HG02763 (cell line): ENCODE data around the gene IDNK.
A peak's percentile ranks its signal among the peaks of the same experiment; 100 is the strongest.

Experiments used
- ATAC-seq: cut with Tn5 transposase; IDR thresholded peaks from one replicate; pipeline ENCODE4 v1.9.1; 2021; ENCODE audit warnings: mild to moderate bottlenecking, moderate library complexity; ENCODE audit not compliant: unreplicated experiment

IDNK gene

DNA sequence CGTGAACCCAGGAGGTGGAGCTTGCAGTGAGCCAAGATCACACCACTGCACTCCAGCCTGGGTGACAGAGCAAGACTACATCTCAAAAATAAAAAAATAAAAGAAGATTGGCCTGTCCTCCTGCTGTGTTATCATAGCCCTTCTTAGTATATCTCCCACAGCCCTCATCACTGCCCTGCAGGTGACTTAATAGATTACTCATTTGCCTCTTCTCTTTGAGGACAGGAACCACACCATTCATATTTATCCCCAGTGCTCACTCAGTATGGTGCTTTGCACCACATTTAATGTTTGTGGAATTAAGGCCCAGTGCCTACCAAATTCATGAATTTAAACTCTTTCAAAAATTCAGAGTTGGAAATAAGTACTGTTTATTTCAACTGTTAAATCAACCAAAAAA is 10.3 kb downstream of the IDNK start:
- no peak for ATAC-seq

DNA sequence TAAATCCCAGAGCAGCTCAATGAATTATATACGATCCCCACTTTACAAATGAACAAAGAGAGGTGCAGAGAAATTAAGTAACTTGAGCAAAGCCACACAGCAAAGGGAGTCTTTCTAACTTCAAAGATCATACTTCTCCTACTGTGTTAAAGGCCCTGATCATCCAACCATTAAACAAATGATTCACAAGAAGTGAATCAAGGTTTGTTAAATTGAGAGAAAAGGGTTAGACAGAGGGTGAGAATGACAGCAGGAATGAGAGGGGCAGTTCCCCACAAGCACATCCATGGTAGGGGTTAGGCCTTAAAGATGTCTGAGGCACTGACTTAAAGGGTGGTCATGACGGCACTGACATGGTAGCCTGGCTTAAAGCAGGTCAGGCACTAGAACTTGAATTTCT is 10.7 kb downstream of the IDNK start:
- ATAC-seq, result no peak

DNA sequence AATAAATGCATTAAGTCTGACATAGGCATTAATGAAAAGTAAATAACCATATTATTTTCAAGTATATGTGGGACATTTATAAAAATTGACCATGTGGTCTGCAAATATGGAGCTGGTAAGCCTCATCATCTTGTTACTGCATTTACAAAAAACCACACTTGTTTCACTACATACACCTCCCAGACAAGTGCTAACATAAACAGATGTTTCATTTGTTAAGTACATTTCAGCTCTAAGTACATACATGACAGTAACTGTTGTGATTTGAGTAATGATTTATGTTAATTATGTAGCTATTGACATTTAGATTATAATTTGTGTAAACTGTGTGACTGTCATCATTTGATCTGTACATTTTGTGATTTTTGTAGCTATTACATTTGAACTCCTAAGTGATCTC is 13.9 kb downstream of the IDNK start:
- no peak for ATAC-seq

DNA sequence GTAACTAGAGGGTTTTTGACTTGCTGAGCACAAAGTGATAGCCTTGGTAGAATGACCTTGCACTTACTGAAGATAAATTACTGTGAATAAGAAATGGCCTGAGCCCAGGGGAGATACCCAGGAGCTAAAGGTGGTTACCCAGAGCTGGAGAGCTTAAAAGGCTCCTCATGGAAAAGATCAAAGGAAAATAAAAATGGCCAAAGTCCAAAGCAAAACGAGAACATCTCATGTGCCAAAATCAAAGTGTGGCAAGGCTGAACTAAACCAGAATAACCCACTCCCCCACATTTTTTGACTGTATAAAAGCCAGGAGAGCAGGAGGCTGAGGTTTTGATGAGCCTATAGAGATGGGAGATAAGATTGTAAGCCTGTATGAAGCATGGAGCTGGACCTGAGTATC is 14.4 kb downstream of the IDNK start:
- no peak for ATAC-seq

DNA sequence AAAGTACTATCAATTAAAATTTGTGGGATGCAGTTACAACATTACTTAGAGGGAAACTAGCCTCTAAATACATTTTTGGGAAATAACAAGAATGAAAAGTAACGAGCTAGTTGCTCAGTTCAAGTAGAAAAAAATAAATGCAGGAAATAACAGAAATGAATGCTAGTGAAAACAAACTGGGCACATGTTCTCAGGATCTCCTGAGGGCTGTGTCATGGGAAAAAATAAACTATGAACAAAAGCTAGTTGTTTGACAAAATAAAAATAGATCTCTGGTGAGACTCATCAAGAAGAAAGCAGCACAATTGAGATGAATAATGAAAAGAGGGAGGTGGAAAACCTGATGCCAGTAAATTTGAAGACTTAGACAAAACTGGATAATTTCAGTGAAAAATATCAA is 16.3 kb downstream of the IDNK start:
- no peak for ATAC-seq

DNA sequence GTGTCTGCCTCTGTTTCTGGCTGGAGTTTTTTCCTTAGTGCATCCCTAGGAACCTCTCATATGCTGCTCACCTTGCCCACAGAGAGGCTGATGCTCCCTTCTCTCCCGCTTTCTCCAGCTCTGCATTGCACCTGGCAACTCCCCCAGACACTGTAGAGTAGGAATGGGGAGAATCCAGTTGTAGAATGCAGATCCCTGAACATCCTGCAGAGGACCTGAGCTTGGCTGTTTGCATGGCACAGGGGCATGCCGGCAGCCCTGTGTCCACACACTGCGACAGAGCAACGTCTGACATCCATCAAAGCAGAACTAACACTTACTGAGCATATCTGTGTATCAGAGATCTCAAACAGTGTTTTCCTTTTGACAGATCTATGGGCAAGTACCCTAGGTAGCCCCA is 19.9 kb downstream of the IDNK start:
- no peak for ATAC-seq

DNA sequence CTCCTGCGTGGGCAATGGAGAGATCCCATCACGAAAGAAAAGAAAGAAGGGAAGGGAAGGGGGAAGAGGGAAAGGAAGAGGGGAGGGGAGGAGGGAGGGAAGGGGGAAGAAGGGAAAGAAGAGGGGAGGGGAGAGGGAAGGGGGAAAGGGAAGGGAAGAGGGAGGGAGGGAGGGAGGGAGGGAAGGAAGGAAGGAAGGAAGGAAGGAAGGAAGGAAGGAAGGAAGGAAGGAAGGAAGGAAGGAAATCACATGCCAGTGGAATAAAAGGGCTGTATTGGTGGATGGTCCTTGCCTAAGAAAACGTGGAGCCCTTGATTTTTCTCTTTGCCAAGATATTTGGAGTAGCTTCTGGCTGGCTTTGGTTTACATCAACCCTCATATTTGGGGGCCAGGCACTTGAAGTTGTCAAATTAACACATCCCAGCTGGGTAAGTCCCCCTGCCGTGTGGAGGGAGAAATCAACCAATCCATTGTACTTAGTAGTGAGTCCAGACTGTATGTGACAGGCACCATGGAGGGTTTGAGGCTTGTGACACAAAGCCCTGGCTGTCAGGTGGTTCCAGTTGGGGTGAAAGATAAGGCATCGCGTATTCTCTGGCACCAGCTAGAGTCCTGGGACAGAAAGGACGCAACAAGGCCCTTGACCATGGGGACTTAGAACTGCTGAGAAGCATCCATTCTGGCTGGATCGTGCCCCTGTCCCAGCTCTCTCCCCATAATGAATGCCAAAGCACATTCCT is 23.7 kb downstream of the IDNK start:
- ATAC-seq, result no peak

DNA sequence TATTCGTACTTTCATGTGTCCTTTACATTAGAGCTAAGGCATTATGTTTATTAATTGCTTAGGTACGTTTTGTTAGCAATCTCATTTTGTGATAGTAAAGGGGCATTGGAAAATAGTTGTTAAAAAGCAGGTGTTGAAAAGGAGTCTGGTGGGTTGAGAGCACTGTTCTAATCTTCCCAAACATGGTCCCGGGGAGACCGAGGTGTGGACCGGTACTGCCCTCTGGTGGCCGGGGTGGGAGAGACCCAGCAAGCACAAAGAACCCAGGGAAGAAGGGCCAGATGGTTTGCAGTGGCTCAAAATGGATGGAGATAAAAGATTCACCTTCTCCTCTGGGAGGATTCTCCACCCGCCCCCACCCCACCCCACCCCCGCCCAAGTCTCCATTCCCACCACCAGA is 26.1 kb downstream of the IDNK start:
- no peak for ATAC-seq

DNA sequence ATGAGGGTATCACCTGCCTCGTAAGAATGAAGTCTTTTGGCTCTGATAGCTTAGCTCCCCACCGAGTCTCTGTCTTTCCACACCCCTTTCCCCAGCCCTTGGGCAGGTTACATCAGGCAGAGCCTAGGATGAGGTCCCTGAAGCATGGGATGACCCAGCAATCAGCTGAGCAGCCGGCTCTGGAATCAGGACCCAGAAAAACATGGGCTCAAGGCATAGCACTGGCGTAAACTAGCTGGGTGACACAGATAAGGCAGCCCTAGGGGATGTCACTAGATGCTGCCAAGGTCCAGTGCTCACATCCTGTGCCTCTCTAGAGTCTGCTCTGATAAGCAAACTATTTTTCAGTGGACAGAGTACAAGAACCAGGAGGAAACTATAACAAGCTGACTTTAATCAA is 26.6 kb downstream of the IDNK start:
- ATAC-seq, result no peak

DNA sequence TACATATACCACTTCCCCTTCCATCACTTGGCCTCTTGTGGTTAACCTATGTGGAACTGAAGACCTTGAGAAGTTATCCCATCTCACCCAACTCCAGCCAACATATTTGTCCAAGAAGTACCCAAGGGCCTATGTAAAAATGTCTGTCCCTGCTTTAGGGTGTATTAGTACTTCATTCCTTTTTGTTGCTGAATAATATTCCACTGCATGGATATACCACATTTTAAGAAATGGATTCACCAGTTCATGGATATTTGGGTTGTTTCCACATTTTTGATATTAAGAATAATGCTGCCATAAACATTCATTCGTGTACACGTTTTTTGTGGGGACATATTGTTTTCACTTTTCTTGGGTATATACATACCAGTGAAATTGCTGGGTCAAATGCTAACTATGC is 28.6 kb downstream of the IDNK start:
- no peak for ATAC-seq

DNA sequence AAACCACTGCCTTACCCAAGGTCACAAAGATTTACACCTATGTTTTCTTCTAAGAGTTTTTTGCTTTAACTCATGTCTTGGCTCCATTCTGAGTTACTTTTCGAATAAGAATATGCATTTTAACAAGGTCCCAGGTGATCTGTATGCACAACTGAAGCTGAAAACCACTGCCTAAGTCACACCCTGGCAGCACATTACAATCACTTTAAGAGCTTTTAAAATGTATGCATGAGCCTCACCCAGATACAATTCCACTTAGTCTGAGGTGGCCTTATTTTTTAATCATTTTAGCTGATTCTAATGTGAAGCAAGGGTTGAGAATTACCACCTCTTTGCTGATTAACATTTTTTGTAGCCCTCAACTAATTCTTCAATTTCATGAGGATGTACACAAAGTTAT is 29.5 kb downstream of the IDNK start:
- ATAC-seq, result no peak

DNA sequence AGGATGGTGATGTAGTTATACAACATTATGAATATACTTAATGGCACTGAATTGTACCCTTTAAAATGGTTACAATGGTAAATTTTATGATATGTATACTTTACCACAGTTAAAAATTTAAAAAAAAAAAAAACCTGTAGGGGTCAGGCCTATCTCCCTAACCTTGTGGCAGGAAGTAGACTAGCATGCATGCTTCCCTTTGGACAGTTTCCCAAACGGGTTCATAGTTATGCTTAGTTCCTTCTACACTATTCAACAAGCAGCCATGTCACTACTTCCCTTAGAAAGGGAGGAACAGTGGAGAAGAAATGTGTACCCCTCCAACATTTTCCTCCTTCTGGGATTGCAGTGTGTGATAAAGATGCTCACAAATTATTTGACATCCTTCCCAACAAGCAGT is 32.5 kb downstream of the IDNK start:
- ATAC-seq, result no peak

DNA sequence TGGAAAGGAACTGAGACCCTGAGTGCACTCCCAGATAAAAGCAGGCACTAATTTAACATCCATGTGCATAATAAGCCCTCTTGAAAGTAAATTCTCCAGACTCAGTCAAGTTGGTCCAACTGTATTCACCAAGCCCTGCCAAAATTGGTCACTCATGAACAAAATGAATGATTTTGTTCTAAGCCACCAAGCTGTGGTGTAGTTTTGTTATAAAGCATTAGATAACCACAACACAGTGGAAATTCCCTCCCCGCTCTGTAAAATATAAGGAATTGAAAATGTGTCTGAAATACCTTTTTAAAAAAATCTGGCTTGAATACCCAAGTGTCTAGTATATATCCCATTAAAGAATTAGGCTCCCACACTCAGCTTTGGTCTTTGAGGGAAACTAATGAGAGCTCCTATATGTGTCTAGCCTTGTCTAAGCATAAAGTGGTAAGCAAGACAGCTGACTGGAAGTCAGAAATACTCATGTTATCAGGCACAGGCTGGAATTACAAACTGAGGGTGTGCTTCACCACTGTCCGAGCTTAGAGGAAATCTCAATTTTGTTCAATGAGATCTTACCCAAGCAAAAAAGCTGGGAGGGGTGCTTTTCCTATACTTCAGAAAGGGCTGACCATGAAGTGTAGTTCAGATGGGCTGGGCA is 33.2 kb downstream of the IDNK start:
- ATAC-seq, result peak; percentile 48

DNA sequence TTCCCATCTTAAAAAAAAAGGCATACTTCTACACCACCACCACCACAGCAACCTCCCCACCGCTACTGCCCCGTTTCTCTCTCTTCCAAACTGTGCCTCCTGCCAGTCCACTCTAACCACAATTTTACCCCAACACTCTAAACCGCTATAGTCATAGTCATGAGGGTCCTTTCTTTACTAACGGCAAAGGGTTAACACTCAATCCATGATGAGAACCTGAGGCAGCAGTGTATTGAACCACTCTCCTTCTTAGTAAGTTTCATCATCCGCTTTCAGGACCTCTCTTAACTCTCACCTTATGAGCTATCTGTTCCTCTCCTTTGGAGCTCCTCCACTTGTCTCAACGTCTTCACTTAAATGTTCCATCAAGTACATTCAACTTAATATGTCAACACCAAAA is 34.0 kb downstream of the IDNK start:
- no peak for ATAC-seq

DNA sequence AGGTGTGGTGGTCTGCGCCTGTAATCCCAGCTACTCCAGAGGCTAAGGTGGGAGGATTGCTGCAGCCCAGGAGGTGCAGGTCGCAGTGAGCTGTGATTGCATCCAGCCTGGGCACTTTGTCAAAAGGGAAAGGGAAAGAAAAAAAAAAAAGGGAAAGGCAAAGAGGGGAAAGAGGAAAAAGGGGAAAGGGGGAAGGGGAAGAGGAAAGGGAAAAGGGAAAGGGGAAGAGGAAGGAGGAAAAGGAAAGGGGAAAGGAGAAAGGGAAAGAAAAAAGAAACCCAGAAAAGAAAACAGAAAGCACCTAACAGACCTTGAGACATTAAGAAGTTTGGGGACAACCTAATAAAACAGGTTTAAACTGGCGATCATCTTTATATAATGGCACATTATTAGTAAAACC is 40.0 kb downstream of the IDNK start:
- ATAC-seq, result no peak

DNA sequence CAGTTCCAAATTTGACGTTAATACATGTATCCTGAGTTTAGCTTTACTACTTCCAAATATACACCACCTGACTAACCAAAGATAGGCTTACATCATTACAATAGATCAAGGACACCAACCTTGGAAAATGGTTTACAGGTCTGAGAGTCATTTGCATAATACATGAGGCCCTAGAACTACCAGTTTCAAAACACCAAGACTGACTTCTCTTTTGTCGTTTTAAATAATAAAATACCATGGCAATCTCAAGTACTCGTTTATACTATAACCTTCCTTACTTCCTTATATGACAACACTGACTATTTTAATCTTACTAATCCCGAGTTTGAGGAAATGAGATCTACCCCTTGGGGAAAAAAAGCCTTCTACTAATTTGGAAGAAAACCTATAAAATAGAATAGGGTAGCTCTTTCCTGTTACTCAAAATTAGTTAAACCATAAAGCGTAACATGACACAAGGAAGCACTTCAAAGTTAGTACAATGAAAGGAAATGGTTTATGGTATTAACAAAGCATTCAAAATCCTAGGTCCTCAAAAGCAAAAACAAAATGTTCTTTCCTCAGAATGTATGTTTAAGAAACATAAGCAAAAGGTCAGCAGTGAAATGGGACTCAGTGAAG is 42.7 kb downstream of the IDNK start:
- peak; percentile 71 for ATAC-seq

DNA sequence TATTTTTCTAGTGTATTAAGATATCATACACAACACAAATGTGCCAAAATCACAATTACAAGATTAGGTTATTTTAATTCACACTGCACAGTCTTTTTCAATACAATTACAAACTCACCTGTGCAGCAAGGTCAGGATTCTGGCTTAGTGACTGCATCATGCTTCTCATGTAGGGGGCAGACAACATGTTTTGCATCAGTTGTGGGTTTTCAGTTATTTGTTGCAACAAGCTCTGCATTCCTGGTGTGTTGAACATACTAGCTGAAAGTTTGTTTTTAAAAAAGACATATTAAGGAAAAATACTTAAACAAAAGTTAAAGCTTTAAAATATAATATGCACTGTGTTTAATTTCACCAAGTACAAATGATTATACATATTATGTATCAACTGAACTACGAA is 46.1 kb downstream of the IDNK start:
- ATAC-seq, result no peak

DNA sequence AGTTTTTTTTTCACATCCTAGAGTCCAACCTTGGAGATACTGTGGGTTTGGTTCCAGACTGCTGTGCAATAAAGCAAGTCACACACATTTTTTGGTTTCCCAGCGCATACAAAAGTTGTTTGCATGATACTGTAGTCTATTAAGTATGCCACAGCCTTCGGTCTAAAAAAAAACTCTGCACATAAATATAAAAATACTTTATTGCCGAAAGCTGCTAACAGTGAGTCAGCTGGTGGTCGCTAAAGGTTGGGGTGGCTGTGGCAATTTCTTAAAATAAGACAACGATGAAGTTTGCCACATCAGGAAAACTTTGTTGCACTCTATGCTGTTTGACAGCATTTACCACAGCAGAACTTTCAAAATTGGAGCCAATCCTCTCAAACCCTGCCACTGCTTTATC is 47.4 kb downstream of the IDNK start:
- ATAC-seq, result no peak

DNA sequence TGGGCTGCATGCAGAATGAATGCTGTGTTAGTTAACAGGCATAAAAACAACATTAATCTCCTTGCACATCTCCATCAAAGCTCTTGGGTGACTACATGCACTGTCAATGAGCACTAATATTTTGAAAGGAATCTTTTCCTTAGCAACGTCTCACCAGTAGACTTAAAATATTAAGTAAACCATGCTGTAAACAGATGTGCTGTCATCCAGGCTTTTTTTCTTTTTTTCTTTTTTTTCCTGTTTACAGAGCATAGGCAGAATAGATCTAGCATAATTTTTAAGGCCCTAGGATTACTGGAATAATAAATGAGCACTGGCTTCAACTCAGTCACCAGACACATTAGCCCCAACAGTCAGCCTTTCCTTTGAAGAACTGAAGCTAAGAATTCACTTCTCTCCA is 48.5 kb downstream of the IDNK start:
- ATAC-seq, result no peak

DNA sequence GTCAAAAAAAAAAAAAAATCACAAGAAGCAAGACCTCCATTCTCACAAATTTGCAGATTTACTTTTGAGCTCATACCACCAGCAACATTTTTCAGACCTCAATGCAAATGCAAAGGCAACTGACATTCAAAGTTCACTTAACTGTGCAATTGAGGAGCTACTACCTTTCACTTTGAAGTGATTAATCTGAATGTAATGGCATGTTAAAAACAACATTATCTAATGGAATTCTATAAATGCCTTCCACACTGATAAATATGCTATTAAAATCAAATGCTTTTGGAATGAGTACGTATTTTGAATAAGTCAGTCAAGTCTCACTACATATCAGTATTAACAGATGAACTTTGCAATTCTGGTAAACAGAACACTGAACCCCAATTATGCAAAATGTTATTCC is 52.5 kb downstream of the IDNK start:
- no peak for ATAC-seq

DNA sequence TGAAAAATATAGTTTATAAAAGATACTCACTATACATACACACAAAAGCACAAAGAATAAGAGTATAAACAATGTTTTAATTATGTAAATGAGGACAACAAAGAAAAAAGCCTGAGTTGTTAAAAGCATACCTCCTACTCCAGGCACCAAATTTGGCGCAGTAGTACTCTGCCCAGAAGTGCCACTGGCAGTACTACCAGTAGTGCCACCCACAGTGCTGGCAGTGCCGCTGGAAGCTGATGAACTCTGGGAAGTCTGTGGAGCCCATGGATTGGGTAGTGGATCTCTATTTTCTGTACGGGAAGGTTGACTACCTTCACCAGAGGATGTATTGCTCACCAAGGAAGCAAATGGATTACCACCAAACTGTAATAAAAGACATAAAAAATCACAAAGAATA is 54.7 kb downstream of the IDNK start:
- no peak for ATAC-seq

DNA sequence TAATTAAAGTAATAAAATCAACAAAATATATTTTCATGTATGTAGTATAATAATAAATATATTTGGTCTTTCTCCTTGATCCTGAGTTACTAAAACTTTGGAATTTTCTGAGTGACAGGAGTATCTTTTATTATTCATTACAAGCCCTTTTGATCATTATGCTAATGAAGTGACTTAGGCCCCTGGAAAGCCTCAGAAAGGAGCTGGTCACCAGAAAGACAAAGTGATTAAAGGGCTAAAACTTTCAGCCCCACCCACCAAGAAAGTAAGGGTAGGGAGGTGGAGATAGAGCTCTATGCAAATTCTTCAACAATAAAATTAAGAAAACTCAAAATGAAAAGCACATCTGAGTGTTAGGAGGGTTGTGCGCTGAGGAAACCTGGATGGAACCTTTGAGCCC is 57.3 kb downstream of the IDNK start:
- no peak for ATAC-seq

DNA sequence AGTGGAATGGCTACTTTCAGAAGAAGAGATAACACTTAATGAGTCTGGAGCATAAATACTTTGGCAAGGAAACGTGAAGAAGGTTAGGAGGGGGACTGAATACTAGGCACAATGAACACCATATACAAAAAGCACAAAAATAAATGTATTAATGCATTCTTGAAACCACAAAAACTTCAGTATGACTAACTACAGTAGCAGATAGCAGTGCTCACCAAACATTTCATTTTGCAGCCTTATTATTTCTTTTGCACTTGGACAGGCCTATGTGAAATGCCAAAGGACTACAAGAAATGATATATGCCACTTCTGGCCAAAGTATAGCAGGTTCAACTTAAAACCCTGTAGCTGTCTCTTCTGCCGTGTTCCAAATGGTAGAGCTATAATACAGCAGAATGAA is 58.5 kb downstream of the IDNK start:
- ATAC-seq, result no peak
